HPDE6-E6E7 (cell line): ENCODE measurements around the gene GAGE12G.
"Not testable (repeated sequence)": the region's sequence is repeated elsewhere in the genome, so short reads cannot be mapped to it uniquely, and the experiment has no call there.

Experiments used
- DNase-seq: peaks from one replicate; pipeline ENCODE4 v3.0.0; 2011; ENCODE audit warnings: missing footprints; ENCODE audit errors: extremely low spot score

GAGE12G gene

DNA sequence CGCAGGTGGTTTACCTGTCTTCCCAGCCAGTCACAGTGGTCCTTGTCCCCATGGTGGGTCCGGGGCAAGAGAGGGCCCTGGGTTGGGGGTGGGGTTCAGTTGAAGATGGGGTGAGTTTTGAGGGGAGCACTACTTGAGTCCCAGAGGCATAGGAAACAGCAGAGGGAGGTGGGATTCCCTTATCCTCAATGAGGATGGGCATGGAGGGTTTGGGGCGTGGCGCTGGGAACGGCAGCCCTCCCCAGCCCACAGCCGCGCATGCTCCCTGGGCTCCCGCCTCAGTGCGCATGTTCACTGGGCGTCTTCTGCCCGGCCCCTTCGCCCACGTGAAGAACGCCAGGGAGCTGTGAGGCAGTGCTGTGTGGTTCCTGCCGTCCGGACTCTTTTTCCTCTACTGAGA, at the start of gene GAGE12G:
GAGE12G (plus strand) TSS at position 301 of the 400 bp plus-strand sequence. CDS start 1,155 bp downstream, outside the sequence.
- DNase-seq, result not testable (repeated sequence)

- DNase-seq, result not testable (repeated sequence)
Observed at GRCh38 chrX:49531877-49532276, 38.3 kb upstream of the GAGE12G start, which contains the start of gene GAGE12C. Gene GAGE12C, plus strand, starts transcription at chrX:49532177. Its CDS starts 1,155 bp downstream, at chrX:49533332.

GRCh38 chrX:49541433-49541832, 28.8 kb upstream of the GAGE12G start, which contains the start of gene GAGE12D:
Gene GAGE12D, plus strand, starts transcription at chrX:49541733. Its CDS starts 1,155 bp downstream, at chrX:49542888.
- DNase-seq, result not testable (repeated sequence)

DNA sequence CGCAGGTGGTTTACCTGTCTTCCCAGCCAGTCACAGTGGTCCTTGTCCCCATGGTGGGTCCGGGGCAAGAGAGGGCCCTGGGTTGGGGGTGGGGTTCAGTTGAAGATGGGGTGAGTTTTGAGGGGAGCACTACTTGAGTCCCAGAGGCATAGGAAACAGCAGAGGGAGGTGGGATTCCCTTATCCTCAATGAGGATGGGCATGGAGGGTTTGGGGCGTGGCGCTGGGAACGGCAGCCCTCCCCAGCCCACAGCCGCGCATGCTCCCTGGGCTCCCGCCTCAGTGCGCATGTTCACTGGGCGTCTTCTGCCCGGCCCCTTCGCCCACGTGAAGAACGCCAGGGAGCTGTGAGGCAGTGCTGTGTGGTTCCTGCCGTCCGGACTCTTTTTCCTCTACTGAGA, 19.2 kb upstream of the GAGE12G start, which contains the start of gene GAGE12E:
GAGE12E (plus strand) TSS at position 301 of the 400 bp plus-strand sequence. CDS start 1,155 bp downstream, outside the sequence.
- not testable (repeated sequence) for DNase-seq

GRCh38 chrX:49560542-49560941, 9.7 kb upstream of the GAGE12G start, which contains the start of gene GAGE12F:
Gene GAGE12F, plus strand, starts transcription at chrX:49560842. Its CDS starts 1,155 bp downstream, at chrX:49561997.
- DNase-seq, result not testable (repeated sequence)

DNA sequence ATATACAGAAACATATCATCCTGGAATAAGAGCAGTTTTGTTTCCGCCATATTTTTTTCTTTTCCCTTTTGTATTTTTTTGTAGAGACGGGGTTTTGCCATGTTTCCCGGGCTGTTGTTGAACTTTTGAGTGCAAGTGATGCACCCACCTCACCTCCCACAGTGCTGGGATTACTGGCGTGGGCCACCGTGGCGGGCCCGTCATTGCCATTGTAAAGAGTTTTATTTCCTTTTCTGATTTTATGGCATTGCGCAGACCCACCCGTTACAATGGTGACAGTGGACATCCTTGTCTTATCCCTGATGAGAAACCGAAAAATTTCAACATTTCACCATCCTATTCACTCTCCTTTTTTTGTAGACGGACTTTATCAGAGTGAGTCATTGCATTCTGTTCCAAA, 1.5 kb upstream of the GAGE12G start:
- DNase-seq, result not testable (repeated sequence)

DNA sequence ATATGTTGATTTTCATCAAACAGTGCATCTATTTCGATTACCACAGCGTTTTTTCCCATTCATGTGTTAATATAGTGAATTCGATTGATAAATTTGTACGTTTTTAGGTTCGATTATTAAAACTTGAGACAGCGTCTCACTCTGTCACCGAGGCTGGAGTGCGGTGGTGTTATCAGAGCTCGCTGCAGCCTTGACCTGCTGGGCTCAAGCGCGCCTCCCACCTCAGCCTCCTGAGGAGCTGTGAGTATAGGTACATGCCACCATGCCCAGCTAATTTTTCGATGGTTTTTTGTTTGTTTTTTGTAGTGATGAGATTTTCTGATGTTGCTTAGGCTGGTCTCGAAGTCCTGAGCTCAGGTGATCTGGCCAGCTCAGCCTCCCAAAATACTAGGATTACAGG, 1.0 kb upstream of the GAGE12G start:
- DNase-seq, result not testable (repeated sequence)

- DNase-seq, result not testable (repeated sequence)
Observed at GRCh38 chrX:49579649-49580048, 9.4 kb downstream of the GAGE12G start, which contains the start of gene GAGE12H. Gene GAGE12H, plus strand, starts transcription at chrX:49579949. Its CDS starts 1,155 bp downstream, at chrX:49581104.

DNA sequence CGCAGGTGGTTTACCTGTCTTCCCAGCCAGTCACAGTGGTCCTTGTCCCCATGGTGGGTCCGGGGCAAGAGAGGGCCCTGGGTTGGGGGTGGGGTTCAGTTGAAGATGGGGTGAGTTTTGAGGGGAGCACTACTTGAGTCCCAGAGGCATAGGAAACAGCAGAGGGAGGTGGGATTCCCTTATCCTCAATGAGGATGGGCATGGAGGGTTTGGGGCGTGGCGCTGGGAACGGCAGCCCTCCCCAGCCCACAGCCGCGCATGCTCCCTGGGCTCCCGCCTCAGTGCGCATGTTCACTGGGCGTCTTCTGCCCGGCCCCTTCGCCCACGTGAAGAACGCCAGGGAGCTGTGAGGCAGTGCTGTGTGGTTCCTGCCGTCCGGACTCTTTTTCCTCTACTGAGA, 19.0 kb downstream of the GAGE12G start, which contains the start of gene GAGE2A:
GAGE2A (plus strand) TSS at position 301 of the 400 bp plus-strand sequence. CDS start 1,155 bp downstream, outside the sequence.
- not testable (repeated sequence) for DNase-seq

GRCh38 chrX:49589769-49590478, 19.7 kb downstream of the GAGE12G start:
- DNase-seq, result not testable (repeated sequence)

DNA sequence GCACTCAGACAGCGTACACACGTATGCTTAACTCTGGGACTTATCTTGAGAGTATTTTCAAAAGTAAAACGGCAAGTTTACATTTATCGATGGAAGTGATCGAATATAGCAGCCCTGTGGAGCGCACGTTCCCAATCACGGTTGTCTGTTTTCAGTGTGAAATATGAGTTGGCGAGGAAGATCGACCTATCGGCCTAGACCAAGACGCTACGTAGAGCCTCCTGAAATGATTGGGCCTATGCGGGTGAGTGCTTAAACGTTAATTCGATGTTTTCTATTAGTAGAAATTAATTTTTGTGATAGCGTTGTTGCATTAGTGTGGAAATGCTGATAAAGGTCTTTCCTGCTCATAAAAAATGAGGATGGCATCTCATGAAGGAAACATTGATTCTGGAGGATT, 20.3 kb downstream of the GAGE12G start:
- DNase-seq, result not testable (repeated sequence)

DNA sequence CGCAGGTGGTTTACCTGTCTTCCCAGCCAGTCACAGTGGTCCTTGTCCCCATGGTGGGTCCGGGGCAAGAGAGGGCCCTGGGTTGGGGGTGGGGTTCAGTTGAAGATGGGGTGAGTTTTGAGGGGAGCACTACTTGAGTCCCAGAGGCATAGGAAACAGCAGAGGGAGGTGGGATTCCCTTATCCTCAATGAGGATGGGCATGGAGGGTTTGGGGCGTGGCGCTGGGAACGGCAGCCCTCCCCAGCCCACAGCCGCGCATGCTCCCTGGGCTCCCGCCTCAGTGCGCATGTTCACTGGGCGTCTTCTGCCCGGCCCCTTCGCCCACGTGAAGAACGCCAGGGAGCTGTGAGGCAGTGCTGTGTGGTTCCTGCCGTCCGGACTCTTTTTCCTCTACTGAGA, 28.5 kb downstream of the GAGE12G start, which contains the start of gene GAGE1:
GAGE1 (plus strand) TSS at position 301 of the 400 bp plus-strand sequence. CDS start 1,155 bp downstream, outside the sequence.
- not testable (repeated sequence) for DNase-seq

DNA sequence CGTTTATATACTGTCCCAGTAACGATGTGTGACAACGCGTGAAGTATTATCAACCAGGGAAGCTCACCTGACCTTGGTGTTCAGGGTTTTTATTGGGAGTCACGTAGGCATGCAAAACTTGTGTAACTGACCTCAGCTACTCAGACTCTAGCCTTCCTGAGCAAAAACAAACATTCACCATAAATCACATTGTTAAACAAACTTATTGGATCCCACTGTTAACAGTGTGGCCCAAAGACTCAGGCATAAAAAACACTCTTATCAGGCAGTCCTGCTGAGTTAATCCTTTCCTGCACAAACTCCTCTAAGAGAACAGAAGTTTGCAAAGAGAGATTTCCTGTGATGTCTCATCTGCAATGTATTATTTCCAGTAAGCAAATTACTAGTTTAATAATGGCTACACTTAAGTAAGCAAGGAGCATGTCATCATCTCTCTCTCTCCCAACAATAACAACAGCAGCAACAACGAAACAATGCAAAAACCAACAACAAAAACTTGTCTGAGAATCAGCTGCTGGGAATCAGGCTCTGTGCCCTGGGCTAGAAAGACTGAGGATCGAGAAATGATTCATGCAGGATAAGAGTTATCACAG, 40.6 kb downstream of the GAGE12G start:
- DNase-seq, result no peak

GRCh38 chrX:49618574-49618973, 48.4 kb downstream of the GAGE12G start:
- DNase-seq, result no peak
